LoVo (cell line): Measurements from ENCODE around the gene TSPAN14.
A peak's percentile ranks its signal among the peaks of the same experiment; 100 is the strongest.

ENCODE experiments used
- DNase-seq: peaks from one replicate; pipeline ENCODE4 v3.0.0-alpha.2; 2016; ENCODE audit warnings: low spot score

Gene TSPAN14

DNA sequence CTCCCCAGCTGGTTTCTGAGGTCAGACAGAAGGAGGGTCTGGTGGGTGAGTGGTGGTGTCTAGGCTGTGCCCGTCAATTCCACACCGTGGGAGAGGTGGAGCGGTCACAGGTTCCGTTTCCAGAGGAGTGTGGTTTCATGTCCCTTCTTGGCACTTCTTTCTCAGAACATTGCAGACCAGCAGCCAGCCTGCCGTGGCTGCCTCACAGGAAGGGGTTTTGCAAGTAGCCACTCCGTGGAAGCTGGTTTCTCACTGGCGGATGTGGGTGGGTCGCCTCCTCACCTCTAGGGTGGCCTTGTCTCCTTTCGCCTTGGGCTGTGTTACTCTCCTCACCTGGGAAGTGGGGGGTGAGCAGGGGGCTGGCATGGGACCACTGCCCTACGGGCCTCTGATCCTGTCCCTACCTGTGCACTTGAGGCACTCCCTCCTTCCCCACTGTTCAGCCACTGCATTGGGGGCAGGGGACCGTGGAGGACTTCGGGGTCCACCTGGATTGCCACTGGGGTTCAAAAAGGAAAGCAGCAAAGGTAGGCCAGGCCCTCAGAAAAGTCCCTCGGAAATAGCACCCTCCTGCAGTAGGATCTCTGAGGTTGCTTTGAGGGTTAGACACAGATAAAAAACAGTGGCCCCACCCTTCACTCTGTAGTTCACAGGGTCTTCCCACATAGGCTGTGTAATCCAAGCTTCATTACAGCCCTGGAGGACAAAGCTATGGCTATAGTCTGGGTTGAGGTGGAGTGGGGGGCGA, 33.9 kb downstream of the TSPAN14 start:
- DNase-seq, result no peak

DNA sequence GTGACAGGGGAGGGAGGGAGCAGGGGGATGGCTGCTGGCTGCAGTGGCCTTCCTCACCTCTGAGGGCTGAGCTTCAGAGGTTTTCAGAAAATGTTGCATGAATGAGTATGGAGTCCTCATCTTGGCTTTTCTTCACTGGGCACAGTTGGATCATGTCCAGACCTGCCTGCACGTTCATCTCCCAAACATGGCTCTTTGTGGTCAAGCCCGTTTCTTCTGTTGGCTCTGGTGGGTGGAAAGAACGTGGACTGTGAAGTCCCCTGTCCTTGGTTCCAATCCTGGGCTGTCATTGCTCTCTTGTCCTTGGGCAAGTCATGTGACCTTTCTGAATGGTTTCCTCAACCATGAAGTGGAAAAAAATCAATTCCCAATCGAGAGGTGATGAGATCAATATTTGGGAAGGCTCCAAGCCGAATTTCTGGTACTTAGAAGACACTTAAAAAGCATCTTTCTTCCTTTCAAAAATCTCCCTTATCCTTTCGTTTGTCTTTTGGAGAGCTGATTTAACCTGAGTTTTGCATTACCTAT, 34.5 kb downstream of the TSPAN14 start:
- no peak for DNase-seq

- DNase-seq, result no peak
Measured at GRCh38 chr10:80489371-80490112, 35.4 kb downstream of the TSPAN14 start.

DNA sequence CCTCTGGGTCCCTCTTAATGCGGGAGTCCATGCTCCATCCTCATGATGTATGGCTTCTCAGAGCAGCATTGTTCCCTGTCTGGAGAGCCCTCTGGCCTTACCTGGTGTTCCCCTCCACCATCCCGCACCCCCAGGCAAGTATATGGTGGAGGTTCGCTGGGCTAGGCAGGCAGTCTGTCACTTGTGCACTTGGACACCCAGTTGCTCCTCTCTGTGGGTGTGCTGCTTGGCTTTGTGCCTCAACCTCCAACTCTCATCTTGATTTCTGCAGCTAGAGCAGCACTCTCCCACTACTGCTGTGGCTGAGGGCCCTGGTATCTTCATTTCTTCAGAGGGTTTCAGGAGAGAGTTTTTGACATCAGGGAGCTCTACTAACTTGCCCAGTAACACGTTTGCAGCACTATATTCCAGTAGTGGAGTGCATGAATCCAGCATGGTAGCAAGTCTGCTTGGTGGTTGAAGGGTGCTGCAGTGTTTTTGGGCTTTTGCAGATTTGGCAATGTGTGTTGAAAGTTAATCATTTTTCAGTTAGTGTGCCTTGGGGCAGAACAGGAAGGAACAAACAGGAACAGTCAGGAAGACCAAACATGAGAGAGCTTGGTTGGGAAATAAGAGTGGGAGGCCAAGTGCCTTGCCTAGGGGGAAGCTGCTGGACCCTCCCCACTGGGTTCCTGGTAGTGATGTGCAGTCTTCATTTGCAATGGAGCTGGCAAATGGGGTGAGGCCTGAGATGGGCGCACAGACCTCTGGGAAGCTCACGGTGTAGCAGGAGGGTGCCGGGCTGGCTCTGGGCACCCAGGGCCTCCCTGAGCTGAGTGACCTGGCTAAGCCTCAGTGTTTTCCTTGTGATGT, 37.4 kb downstream of the TSPAN14 start:
- no peak for DNase-seq

DNA sequence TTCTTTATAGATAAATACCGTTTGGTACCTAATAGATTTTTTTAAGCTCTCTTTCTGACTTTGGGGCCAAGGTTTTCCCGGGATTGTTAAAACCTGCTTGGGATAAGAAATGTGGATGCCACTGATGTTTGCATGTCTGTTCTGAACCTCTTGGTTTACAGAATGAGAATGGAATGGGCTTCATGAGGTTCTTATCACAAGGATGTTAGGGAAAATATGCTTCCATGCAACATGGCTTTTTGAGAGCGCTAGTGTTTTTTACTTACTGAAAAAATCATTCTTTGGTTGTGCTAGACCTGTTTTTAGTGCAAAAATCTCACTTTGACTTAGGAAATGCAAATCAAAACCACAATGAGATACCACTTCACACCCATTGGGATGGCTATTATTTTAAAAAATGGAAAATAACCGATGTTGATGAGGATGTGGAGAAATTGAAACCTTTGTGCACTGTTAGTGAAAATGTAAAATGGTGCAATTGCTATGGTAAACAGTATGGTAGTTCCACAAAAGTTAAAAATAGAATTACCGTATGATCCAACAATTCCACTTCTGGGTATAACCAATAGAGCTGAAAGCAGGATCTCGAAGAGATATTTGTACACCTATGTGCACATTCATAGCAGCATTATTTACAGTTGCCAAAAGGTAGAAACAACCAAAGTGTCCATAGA, 38.9 kb downstream of the TSPAN14 start:
- DNase-seq, result no peak

GRCh38 chr10:80493522-80494051, 39.5 kb downstream of the TSPAN14 start:
- no peak for DNase-seq

GRCh38 chr10:80496555-80497172, 42.6 kb downstream of the TSPAN14 start:
- DNase-seq, result no peak

- no peak for DNase-seq
Measured at GRCh38 chr10:80497187-80498077, 43.3 kb downstream of the TSPAN14 start.

- DNase-seq, result no peak
Measured at GRCh38 chr10:80498078-80498832, 44.1 kb downstream of the TSPAN14 start.

- DNase-seq, result peak; percentile 78
Measured at GRCh38 chr10:80498833-80499741, 45.0 kb downstream of the TSPAN14 start.

- DNase-seq, result no peak
Measured at GRCh38 chr10:80500572-80501380, 46.7 kb downstream of the TSPAN14 start.

- DNase-seq, result no peak
Measured at GRCh38 chr10:80501381-80501912, 47.3 kb downstream of the TSPAN14 start.

- no peak for DNase-seq
Measured at GRCh38 chr10:80501913-80502521, 47.9 kb downstream of the TSPAN14 start.

DNA sequence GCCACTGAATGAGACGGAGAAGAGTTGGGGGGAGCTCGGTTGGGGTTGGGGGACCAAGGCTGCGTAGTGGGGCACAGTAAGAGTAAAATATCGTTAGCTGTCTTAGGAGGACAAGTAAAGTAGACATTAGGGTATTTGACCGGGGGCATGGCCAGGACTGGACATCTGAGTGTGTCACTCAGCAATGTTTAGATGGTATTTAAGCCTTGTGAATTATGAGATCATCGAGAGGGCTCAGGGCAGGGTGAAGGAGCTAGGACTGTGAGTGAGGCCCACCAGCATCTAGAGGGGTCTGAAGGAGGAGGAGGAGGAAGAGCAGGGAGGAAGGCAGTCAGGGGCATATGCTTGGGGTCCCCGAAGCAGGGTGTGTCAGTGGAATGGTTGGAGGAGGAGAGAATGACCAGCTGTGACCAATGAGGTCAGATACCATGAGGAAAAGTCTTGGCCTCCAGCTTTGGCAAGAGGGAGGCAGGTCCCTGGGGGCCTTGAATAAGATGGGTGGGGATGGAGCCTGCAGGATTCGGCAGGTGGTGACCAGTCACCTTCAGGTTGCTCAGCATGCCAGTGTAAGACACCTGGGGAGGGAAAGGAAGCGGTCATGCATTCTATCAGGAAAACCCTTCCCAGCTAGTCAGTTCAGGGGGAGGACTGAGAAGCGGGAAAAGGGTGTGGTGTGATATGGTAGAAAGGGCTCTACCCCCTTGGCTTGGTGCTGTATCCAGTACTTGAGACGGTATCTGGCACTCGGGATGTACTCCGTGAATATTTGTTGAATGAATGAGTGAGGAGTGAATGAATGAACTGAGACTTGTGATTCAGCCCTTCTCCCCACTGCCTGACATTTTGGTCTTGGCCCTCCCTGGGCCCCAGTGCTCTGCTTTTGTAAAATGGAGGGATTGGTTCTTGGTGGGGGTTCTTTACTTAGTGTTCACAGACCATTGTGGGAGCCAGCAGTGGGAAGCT, 48.8 kb downstream of the TSPAN14 start:
- no peak for DNase-seq

DNA sequence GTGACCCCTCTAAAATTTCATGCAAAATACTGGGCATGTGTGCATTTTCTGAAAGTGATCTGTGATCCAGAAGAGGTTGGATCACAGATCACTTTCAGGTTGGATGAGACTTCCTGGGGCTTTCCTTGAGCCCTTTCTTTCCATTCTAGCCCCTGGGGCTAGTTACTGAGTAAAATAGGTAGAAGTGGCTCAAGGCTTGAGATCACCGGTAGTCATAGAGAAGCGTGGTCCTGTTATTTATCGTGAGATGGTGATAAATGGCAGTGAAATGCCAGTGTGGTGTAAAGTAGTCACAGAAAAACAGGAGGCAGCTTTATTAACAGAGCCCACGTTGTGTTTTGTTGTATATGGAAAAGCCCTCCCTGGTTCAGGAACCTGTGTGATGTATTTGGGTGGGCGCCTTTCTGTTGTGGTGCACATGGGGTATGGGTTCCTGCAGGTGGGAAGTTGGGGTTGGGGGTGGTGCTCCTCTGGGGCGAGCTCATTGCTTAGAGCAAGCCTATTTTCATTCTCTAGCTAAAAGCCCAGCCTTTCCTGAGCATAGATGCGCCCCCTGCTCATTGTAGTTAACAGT, 49.6 kb downstream of the TSPAN14 start:
- no peak for DNase-seq
